Type B pancreatic cell (in vitro differentiated cells): Measurements from ENCODE around the gene KLHL42. TPM values are rescaled to one million over a fixed set of nuclear protein-coding genes. Genes with fewer than 3 reads are reported as not detected.

Source experiments
- DNase-seq: peaks from one replicate; pipeline ENCODE4 v3.0.0; 2021; ENCODE audit warnings: mixed read lengths; ENCODE audit not compliant: unreplicated experiment; ENCODE audit errors: extremely low spot score
- H3K27ac Mint-ChIP-seq: 2 replicates; pipeline ENCODE4 v1.8.0; 2021; ENCODE audit warnings: mild to moderate bottlenecking, mixed read lengths
- H3K27me3 Mint-ChIP-seq: 2 replicates; pipeline ENCODE4 v1.8.0; 2021; ENCODE audit warnings: mixed read lengths
- H3K36me3 Mint-ChIP-seq: 2 replicates; pipeline ENCODE4 v1.8.0; 2021; ENCODE audit warnings: mixed read lengths
- H3K4me1 Mint-ChIP-seq: one replicate; pipeline ENCODE4 v1.8.0; 2021; ENCODE audit warnings: mixed read lengths; ENCODE audit not compliant: unreplicated experiment
- H3K4me3 Mint-ChIP-seq: 2 replicates; pipeline ENCODE4 v1.8.0; 2021; ENCODE audit warnings: mild to moderate bottlenecking, mixed read lengths
- H3K9me3 Mint-ChIP-seq: 2 replicates; pipeline ENCODE4 v1.8.0; 2021; ENCODE audit warnings: mixed read lengths
- CTCF ChIP-seq: fragments of 200-600 bp; sonication (generic); conservative IDR thresholded peaks from 2 replicates; pipeline ENCODE4 v1.5.0; 2021; ENCODE audit warnings: antibody characterized with exemption, mild to moderate bottlenecking
- total RNA-seq: library from RNA; stranded (reverse); gene quantifications from 2 replicates; pipeline ENCODE4 v1.2.1, GENCODE V29; 2021; ENCODE audit warnings: low replicate concordance

The KLHL42 gene
- total RNA-seq, 1 donor from 2014 or later, result 30.6 TPM

- H3K36me3 Mint-ChIP-seq, result peaks cover 68% of the 10 kb centered on the region
- H3K4me3 Mint-ChIP-seq, result no peak overlapping the region
- no peak overlapping the region for H3K27ac Mint-ChIP-seq
- H3K27me3 Mint-ChIP-seq, result no peaks in the 10 kb centered on the region
- H3K9me3 Mint-ChIP-seq, result no peaks in the 10 kb centered on the region
- no peaks in the 10 kb centered on the region for H3K4me1 Mint-ChIP-seq
- no peak for TF ChIP-seq CTCF
- no peak for DNase-seq
These were observed 16.1 kb downstream of the KLHL42 start for GRCh38 chr12:27796128-27796527.

GRCh38 chr12:27797301-27798025 lies 17.4 kb downstream of the KLHL42 start:
- H3K9me3 Mint-ChIP-seq, result no peaks in the 10 kb centered on the region
- H3K27me3 Mint-ChIP-seq, result no peaks in the 10 kb centered on the region
- H3K4me3 Mint-ChIP-seq, result no peak overlapping the region
- H3K36me3 Mint-ChIP-seq, result peaks cover 66% of the 10 kb centered on the region
- H3K4me1 Mint-ChIP-seq, result no peaks in the 10 kb centered on the region
- TF ChIP-seq CTCF, result no peak
- DNase-seq, result no peak
- H3K27ac Mint-ChIP-seq, result no peak overlapping the region

- Mint-ChIP-seq H3K27ac (no peak overlapping the region), H3K4me3 (no peak overlapping the region), H3K4me1 (no peaks in the 10 kb centered on the region), H3K27me3 (peaks cover 1% of the 10 kb centered on the region), H3K36me3 (peaks cover 44% of the 10 kb centered on the region), H3K9me3 (no peaks in the 10 kb centered on the region)
- no peak for DNase-seq
- TF ChIP-seq CTCF, result no peak
These were observed 20.8 kb downstream of the KLHL42 start for GRCh38 chr12:27800819-27801218.

GRCh38 chr12:27801630-27802029 lies 21.6 kb downstream of the KLHL42 start:
- no peak for DNase-seq
- TF ChIP-seq CTCF, result no peak
- no peaks in the 10 kb centered on the region for H3K4me1 Mint-ChIP-seq
- H3K27ac Mint-ChIP-seq, result no peak overlapping the region
- no peak overlapping the region for H3K4me3 Mint-ChIP-seq
- H3K9me3 Mint-ChIP-seq, result no peaks in the 10 kb centered on the region
- H3K27me3 Mint-ChIP-seq, result peaks cover 6% of the 10 kb centered on the region
- peaks cover 38% of the 10 kb centered on the region for H3K36me3 Mint-ChIP-seq

GRCh38 chr12:27802511-27802910 lies 22.5 kb downstream of the KLHL42 start:
- no peak for DNase-seq
- Mint-ChIP-seq H3K4me3 (no peak overlapping the region), H3K4me1 (no peaks in the 10 kb centered on the region), H3K27me3 (peaks cover 6% of the 10 kb centered on the region), H3K27ac (no peak overlapping the region), H3K36me3 (peaks cover 29% of the 10 kb centered on the region), H3K9me3 (no peaks in the 10 kb centered on the region)
- TF ChIP-seq CTCF, result no peak
